Activated T-cell treated with anti-CD3 and anti-CD28 coated beads for 48 hours (primary cell): Measurements from ENCODE around the gene GP9.
"Not testable (repeated sequence)": the region's sequence is repeated elsewhere in the genome, so short reads cannot be mapped to it uniquely, and the experiment has no call there.

Source experiments
- DNase-seq: peaks from one replicate; pipeline ENCODE4 v3.0.0-alpha.2; 2020; ENCODE audit warnings: low read depth

Gene GP9

GRCh38 chr3:129111076-129111780, 50.6 kb downstream of the GP9 start:
- DNase-seq: not testable (repeated sequence)
